Kidney epithelial cell (primary cell): ENCODE measurements around the gene F7. TPM values are rescaled to one million over a fixed set of nuclear protein-coding genes. Genes with fewer than 3 reads are reported as not detected.

Source experiments
- DNase-seq: peaks from one replicate; pipeline ENCODE4 v3.0.0-alpha.2; 2010; ENCODE audit warnings: low read depth
- H3K27me3 ChIP-seq: 2 replicates; pipeline ENCODE4 v1.6.0; 2011; ENCODE audit warnings: low read length; ENCODE audit not compliant: control insufficient read depth, insufficient read depth
- H3K36me3 ChIP-seq: 2 replicates; pipeline ENCODE4 v1.5.1; 2011; ENCODE audit warnings: low read length; ENCODE audit not compliant: control insufficient read depth, insufficient read depth
- H3K4me3 ChIP-seq: 2 replicates; pipeline ENCODE4 v1.5.1; 2011; ENCODE audit warnings: low read depth, mild to moderate bottlenecking, control low read depth, low read length
- CTCF ChIP-seq: IDR thresholded peaks from 2 replicates; pipeline ENCODE4 v1.5.1; 2011; ENCODE audit warnings: mild to moderate bottlenecking, moderate library complexity, low read length, control low read depth, inconsistent platforms; ENCODE audit not compliant: insufficient read depth, poor library complexity, severe bottlenecking
- total RNA-seq: library from RNA; depleted of rRNA; stranded (reverse); fragments of >200 nt; gene quantifications from 2 replicates; pipeline ENCODE4 v1.2.3, GENCODE V29; 2015

F7 gene
- total RNA-seq, 1 donor from 2014 or later, result 0.38 TPM

GRCh38 chr13:113074876-113075275 lies 30.7 kb upstream of the F7 start:
- H3K27me3 ChIP-seq, result no peaks in the 10 kb centered on the region
- no peak for TF ChIP-seq CTCF
- no peaks in the 10 kb centered on the region for H3K36me3 ChIP-seq
- H3K4me3 ChIP-seq, result no peak overlapping the region
- no peak for DNase-seq

GRCh38 chr13:113075711-113076110 lies 29.9 kb upstream of the F7 start:
- H3K27me3 ChIP-seq, result no peaks in the 10 kb centered on the region
- H3K36me3 ChIP-seq, result no peaks in the 10 kb centered on the region
- no peak for DNase-seq
- no peak for TF ChIP-seq CTCF
- H3K4me3 ChIP-seq, result no peak overlapping the region

- no peak for TF ChIP-seq CTCF
- no peak overlapping the region for H3K4me3 ChIP-seq
- DNase-seq, result no peak
- no peaks in the 10 kb centered on the region for H3K36me3 ChIP-seq
- no peaks in the 10 kb centered on the region for H3K27me3 ChIP-seq
These were observed 28.8 kb upstream of the F7 start for GRCh38 chr13:113076681-113077401.

GRCh38 chr13:113077566-113077952 lies 28.0 kb upstream of the F7 start:
- Histone ChIP-seq H3K36me3 (no peaks in the 10 kb centered on the region), H3K27me3 (no peaks in the 10 kb centered on the region), H3K4me3 (no peak overlapping the region)
- TF ChIP-seq CTCF, result no peak
- no peak for DNase-seq

- TF ChIP-seq CTCF, result no peak
- no peaks in the 10 kb centered on the region for H3K27me3 ChIP-seq
- DNase-seq, result no peak
- no peaks in the 10 kb centered on the region for H3K36me3 ChIP-seq
- no peak overlapping the region for H3K4me3 ChIP-seq
These were observed 27.4 kb upstream of the F7 start for GRCh38 chr13:113077953-113078901.
